ENCODE data around the gene MBP. TPM values are rescaled to one million over a fixed set of nuclear protein-coding genes. Genes with fewer than 3 reads are reported as not detected.

The MBP gene
- total and polyA plus RNA-seq, 2 donors (not counting 1 experiment from before 2014, with no cell fraction given) = 2.3 to 3.6 TPM

DNA sequence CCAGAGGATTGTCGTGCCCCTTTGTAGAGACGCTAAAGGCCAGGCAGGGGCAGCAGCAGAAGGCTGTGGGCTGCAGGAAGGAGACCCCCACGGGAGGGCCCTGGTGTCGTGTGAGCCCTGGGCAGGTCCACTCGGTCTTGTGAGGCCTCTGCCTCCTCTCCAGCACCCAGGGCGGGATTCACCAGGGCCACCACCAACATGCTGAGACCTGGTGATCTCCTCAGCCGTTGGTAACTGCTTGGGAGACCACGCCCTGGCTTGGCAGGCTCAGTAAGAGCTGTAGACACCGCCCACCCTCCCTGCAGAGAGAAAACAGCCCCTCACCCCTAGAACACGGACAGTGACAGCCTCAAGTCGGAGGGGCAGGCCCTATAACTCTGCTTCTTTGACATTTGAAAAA, 21.1 kb downstream of the MBP start:
- Histone ChIP-seq H3K4me1 (ENCODE audit: control insufficient read depth, extremely low read depth, insufficient read depth, low read length) (peaks cover 18% of the 10 kb centered on the region), H3K9me3 (ENCODE audit: control insufficient read depth, insufficient read depth, low read depth, low read length) (no peaks in the 10 kb centered on the region), H3K36me3 (ENCODE audit: control insufficient read depth, insufficient read depth, low read length) (no peaks in the 10 kb centered on the region), H3K9ac (ENCODE audit: insufficient read depth, low read length) (no peak overlapping the region), H3K27ac (ENCODE audit: insufficient read depth, low read length) (no peak overlapping the region), H4K20me1 (ENCODE audit: control insufficient read depth, extremely low read depth, insufficient read depth, low read length) (no peaks in the 10 kb centered on the region), H3K4me3 (replicated peaks in 1 of 4; ENCODE audit: control extremely low read depth in 1 of 4, insufficient read depth in 1 of 4, low read depth in 3 of 4, low read length in 4 of 4) (no peak overlapping the region), H3K4me2 (ENCODE audit: extremely low read depth, insufficient read depth, low read length) (no peak overlapping the region), H3K79me2 (ENCODE audit: control insufficient read depth, insufficient read depth, low read length) (no peaks in the 10 kb centered on the region), H2AFZ (ENCODE audit: low read length) (no peak overlapping the region), H3K27me3 (ENCODE audit: control insufficient read depth, insufficient read depth, low read length) (no peaks in the 10 kb centered on the region)
- TF ChIP-seq, protein P1, sequence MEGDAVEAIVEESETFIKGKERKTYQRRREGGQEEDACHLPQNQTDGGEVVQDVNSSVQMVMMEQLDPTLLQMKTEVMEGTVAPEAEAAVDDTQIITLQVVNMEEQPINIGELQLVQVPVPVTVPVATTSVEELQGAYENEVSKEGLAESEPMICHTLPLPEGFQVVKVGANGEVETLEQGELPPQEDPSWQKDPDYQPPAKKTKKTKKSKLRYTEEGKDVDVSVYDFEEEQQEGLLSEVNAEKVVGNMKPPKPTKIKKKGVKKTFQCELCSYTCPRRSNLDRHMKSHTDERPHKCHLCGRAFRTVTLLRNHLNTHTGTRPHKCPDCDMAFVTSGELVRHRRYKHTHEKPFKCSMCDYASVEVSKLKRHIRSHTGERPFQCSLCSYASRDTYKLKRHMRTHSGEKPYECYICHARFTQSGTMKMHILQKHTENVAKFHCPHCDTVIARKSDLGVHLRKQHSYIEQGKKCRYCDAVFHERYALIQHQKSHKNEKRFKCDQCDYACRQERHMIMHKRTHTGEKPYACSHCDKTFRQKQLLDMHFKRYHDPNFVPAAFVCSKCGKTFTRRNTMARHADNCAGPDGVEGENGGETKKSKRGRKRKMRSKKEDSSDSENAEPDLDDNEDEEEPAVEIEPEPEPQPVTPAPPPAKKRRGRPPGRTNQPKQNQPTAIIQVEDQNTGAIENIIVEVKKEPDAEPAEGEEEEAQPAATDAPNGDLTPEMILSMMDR (conservative IDR thresholded peaks at IDR 0.05 in 1 of 2, IDR thresholded peaks at IDR 0.05 in 1 of 2; ENCODE audit: low read depth in 1 of 2, low read length in 2 of 2) = no peak
- TF ChIP-seq EZH2 (IDR thresholded peaks at IDR 0.05; ENCODE audit: low read length, missing control alignments) = no peak
- no peak for DNase-seq (ENCODE audit: low read depth in 2 of 2)

DNA sequence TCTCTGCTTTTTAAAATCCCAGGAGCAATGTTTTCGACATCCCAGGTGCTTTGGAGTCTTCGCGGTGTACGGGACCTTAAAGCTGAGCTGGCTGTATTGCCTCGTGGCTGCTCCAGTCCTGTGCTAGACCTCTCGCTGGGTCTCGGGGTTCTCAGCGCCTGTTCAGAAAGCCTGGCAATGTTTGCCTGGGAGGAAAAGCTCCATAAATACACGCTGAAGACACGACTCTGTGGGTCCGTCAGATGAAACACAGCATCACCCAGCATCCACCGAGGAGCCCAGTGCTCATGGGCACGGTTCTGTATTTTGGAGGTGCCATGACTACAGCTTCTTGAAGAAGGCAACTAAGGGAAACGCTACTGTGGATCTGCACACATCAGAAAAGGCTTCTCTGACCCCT, 21.6 kb downstream of the MBP start:
- Histone ChIP-seq H3K9me3 (ENCODE audit: control insufficient read depth, insufficient read depth, low read depth, low read length) (no peaks in the 10 kb centered on the region), H3K79me2 (ENCODE audit: control insufficient read depth, insufficient read depth, low read length) (no peaks in the 10 kb centered on the region), H3K9ac (ENCODE audit: insufficient read depth, low read length) (no peak overlapping the region), H3K4me2 (ENCODE audit: extremely low read depth, insufficient read depth, low read length) (no peak overlapping the region), H3K27me3 (ENCODE audit: control insufficient read depth, insufficient read depth, low read length) (no peaks in the 10 kb centered on the region), H3K4me1 (ENCODE audit: control insufficient read depth, extremely low read depth, insufficient read depth, low read length) (peaks cover 18% of the 10 kb centered on the region), H3K27ac (ENCODE audit: insufficient read depth, low read length) (no peak overlapping the region), H4K20me1 (ENCODE audit: control insufficient read depth, extremely low read depth, insufficient read depth, low read length) (no peaks in the 10 kb centered on the region), H3K36me3 (ENCODE audit: control insufficient read depth, insufficient read depth, low read length) (no peaks in the 10 kb centered on the region), H2AFZ (ENCODE audit: low read length) (no peak overlapping the region), H3K4me3 (replicated peaks in 1 of 4; ENCODE audit: control extremely low read depth in 1 of 4, insufficient read depth in 1 of 4, low read depth in 3 of 4, low read length in 4 of 4) (no peak overlapping the region)
- no peak for TF ChIP-seq EZH2 (IDR thresholded peaks at IDR 0.05; ENCODE audit: low read length, missing control alignments)
- TF ChIP-seq, protein P1 (conservative IDR thresholded peaks at IDR 0.05 in 1 of 2, IDR thresholded peaks at IDR 0.05 in 1 of 2; ENCODE audit: low read depth in 1 of 2, low read length in 2 of 2) = no peak
- no peak for DNase-seq (ENCODE audit: low read depth in 2 of 2)

DNA sequence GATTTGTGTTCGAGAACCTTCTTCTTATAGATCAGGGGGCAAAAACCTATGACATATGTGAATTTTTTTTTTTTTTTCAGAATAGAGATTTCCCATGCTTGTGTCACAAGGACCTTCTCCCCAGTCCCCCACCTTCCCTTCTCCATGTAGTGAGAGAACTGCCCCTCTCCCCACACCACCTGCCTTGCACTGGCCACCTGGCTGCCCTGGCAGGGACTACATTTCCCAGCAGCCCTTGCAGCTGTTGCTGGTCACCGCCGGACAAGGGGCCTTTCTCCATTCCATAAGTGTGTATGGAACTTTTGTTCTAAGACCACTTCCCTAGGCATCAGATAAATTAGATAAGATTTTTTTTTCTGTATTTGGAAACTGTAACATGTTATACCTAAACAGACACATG, 22.2 kb downstream of the MBP start:
- no peaks in the 10 kb centered on the region for H3K9me3 ChIP-seq (ENCODE audit: control insufficient read depth, insufficient read depth, low read depth, low read length)
- no peaks in the 10 kb centered on the region for H3K79me2 ChIP-seq (ENCODE audit: control insufficient read depth, insufficient read depth, low read length)
- peaks cover 18% of the 10 kb centered on the region for H3K4me1 ChIP-seq (ENCODE audit: control insufficient read depth, extremely low read depth, insufficient read depth, low read length)
- H3K27ac ChIP-seq (ENCODE audit: insufficient read depth, low read length) = no peak overlapping the region
- no peak for DNase-seq (ENCODE audit: low read depth in 2 of 2)
- no peaks in the 10 kb centered on the region for H3K36me3 ChIP-seq (ENCODE audit: control insufficient read depth, insufficient read depth, low read length)
- H4K20me1 ChIP-seq (ENCODE audit: control insufficient read depth, extremely low read depth, insufficient read depth, low read length) = no peaks in the 10 kb centered on the region
- H3K27me3 ChIP-seq (ENCODE audit: control insufficient read depth, insufficient read depth, low read length) = no peaks in the 10 kb centered on the region
- no peak overlapping the region for H2AFZ ChIP-seq (ENCODE audit: low read length)
- no peak overlapping the region for H3K9ac ChIP-seq (ENCODE audit: insufficient read depth, low read length)
- H3K4me3 ChIP-seq (replicated peaks in 1 of 4; ENCODE audit: control extremely low read depth in 1 of 4, insufficient read depth in 1 of 4, low read depth in 3 of 4, low read length in 4 of 4) = no peak overlapping the region
- H3K4me2 ChIP-seq (ENCODE audit: extremely low read depth, insufficient read depth, low read length) = no peak overlapping the region
- TF ChIP-seq EZH2 (IDR thresholded peaks at IDR 0.05; ENCODE audit: low read length, missing control alignments) = no peak
- TF ChIP-seq, protein P1 (conservative IDR thresholded peaks at IDR 0.05 in 1 of 2, IDR thresholded peaks at IDR 0.05 in 1 of 2; ENCODE audit: low read depth in 1 of 2, low read length in 2 of 2) = no peak
